ENCODE measurements around the gene DRC1. TPM values are rescaled to one million over a fixed set of nuclear protein-coding genes. Genes with fewer than 3 reads are reported as not detected.

The DRC1 gene
- total RNA-seq, 1 experiment from 2014 or later = not detected

- ChIA-PET POLR2A (interaction anchor here (0.5 kb wide), 1 partner anchor 25 kb away, joined by 3 read pairs; no protein-coding TSS in a partner anchor), RAD21 (ENCODE audit: low non-redundant PET in 1 of 2, low total read pairs in 2 of 2, uncharacterized antibody in 2 of 2, unreplicated experiment in 2 of 2) (no interaction called here), CTCF (no interaction called here)
- no peak overlapping the region for H2AFZ ChIP-seq (ENCODE audit: low read depth, low read length, poor library complexity, severe bottlenecking)
- intact Hi-C loops (cut with micrococcal nuclease) = no loop called here
- no peaks in the 10 kb centered on the region for H3K9me3 ChIP-seq (ENCODE audit: control insufficient read depth in 1 of 2, insufficient read depth in 1 of 2, low read depth in 1 of 2, low read length in 2 of 2)
- H3K4me2 ChIP-seq (ENCODE audit: low read length) = no peak overlapping the region
- H3K27me3 ChIP-seq (ENCODE audit: insufficient read depth, low read length) = no peaks in the 10 kb centered on the region
- H3K27ac ChIP-seq (ENCODE audit: low read depth, low read length) = no peak overlapping the region
- no peaks in the 10 kb centered on the region for H3K9me2 ChIP-seq (ENCODE audit: insufficient read depth)
- BruUV-seq (replicated peaks) = no TSS peak
- no peaks in the 10 kb centered on the region for H4K20me1 ChIP-seq (ENCODE audit: insufficient read depth)
- no peak overlapping the region for H3K9ac ChIP-seq (ENCODE audit: low read length)
- ATAC-seq (no peak), DNase-seq (ENCODE audit: low read depth, low spot score) (no peak)
- TF ChIP-seq REST (IDR thresholded peaks at IDR 0.05; ENCODE audit: low read depth) (no peak), ELF1 (IDR thresholded peaks at IDR 0.05; ENCODE audit: borderline replicate concordance, low read depth) (no peak), FOSL1 (IDR thresholded peaks at IDR 0.05; ENCODE audit: low read depth) (no peak), EGR1 (IDR thresholded peaks at IDR 0.05; ENCODE audit: low read depth) (no peak), POLR2A (IDR thresholded peaks at IDR 0.05; ENCODE audit: borderline replicate concordance, extremely low read depth, insufficient read depth, insufficient read length) (no peak), EZH2phosphoT487 (IDR thresholded peaks at IDR 0.05; ENCODE audit: borderline replicate concordance) (no peak), MAX (IDR thresholded peaks at IDR 0.05) (no peak), EZH2 (IDR thresholded peaks at IDR 0.05) (no peak), SP1 (IDR thresholded peaks at IDR 0.05; ENCODE audit: low read depth) (no peak), POLR2AphosphoS5 (IDR thresholded peaks at IDR 0.05; ENCODE audit: low read depth, low read length) (no peak), ATF3 (IDR thresholded peaks at IDR 0.05) (no peak), SIN3A (IDR thresholded peaks at IDR 0.05; ENCODE audit: low read depth) (no peak), YY1 (IDR thresholded peaks at IDR 0.05; ENCODE audit: extremely low read depth, insufficient replicate concordance, low read depth, low read length) (no peak), CTCF (IDR thresholded peaks at IDR 0.05 in 2 of 3, conservative IDR thresholded peaks at IDR 0.05 in 1 of 3; ENCODE audit: borderline replicate concordance in 1 of 3, insufficient read depth in 1 of 3, low read depth in 2 of 3, low read length in 2 of 3) (no peak)
- H3K4me1 ChIP-seq (ENCODE audit: control insufficient read depth in 1 of 2, insufficient read depth in 2 of 2, low read length in 2 of 2) = no peaks in the 10 kb centered on the region
- H3K4me3 ChIP-seq (replicated peaks in 1 of 2; ENCODE audit: low read depth in 1 of 2, low read length in 2 of 2) = no peak overlapping the region
- no peaks in the 10 kb centered on the region for H3K79me2 ChIP-seq (ENCODE audit: insufficient read depth, low read length)
- H3K36me3 ChIP-seq (ENCODE audit: control insufficient read depth in 1 of 2, insufficient read depth in 2 of 2, low read length in 2 of 2) = no peaks in the 10 kb centered on the region
Measured at GRCh38 chr2:26423750-26424149, 22.0 kb downstream of the DRC1 start.
